ENCODE data around the gene BCAS1.

The BCAS1 gene

DNA sequence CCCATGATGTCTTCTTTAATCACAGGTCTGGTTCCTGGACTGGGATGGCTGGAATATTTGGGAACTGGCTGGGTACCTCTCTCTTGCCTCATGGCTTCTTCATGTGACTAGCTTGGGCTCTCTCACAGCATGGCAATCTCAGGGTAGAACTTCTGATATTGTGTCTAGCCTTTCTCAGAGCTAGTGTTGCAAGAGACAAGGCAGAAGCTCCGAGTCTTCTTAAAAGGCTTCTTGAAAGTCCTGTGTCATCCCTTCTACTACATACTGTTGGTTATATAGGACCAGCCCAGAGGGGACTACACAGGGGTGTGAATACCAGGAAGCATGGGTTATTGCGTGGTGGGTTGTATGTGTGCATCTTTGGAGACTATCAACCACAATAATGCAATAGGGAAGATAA, 23.3 kb downstream of the BCAS1 start:
- DNase-seq = no peak

GRCh38 chr20:54044156-54044555, 26.2 kb downstream of the BCAS1 start:
- no peak for DNase-seq

- no peak for DNase-seq
These were observed 27.1 kb downstream of the BCAS1 start for GRCh38 chr20:54043076-54043967.

DNA sequence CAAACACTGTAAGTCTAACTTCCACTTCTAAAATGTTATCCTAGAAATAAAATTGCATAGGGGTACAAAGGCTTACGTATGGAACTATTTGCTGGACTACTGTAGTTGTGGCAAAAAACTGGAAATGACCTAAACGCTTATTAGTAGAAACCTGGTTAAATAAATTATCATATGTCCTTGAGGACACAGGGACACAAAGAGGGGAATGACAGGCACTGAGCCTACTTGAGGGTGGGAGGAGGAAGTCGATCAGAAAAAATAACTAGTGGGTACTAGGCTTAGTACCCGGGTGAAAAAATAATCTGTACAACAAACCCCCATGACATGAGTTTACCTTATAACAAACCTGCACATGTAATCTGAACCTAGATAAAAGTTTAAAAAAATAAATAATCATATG, 28.4 kb downstream of the BCAS1 start:
- DNase-seq = no peak

- DNase-seq = no peak
These were observed 29.1 kb downstream of the BCAS1 start for GRCh38 chr20:54041336-54041735.

GRCh38 chr20:54040531-54040930, 29.9 kb downstream of the BCAS1 start:
- DNase-seq = no peak

GRCh38 chr20:54038961-54039360, 31.4 kb downstream of the BCAS1 start:
- DNase-seq = no peak

- no peak for DNase-seq
These were observed 32.9 kb downstream of the BCAS1 start for GRCh38 chr20:54037525-54037924.

DNA sequence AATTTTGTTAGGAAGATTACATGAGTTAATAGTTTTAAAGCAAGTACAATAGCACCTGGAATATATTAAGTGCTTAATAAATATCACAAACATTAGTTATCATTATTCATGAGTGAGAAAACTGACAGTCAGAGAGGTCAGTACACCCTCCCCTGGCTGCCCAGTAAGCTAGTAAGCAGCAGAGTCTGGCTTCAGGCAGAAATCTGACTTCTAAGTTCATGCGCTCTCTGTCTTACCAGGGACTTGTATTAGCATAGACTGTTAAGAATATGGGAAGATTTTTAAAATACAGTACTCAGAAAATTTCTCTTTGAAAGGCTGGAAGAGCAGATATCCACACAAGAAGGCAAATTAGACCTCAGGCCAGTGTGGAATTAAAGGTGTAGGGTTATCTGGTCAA, 40.8 kb downstream of the BCAS1 start:
- DNase-seq = no peak

GRCh38 chr20:54029176-54029575, 41.2 kb downstream of the BCAS1 start:
- DNase-seq = no peak

- DNase-seq = no peak
These were observed 42.0 kb downstream of the BCAS1 start for GRCh38 chr20:54028276-54029011.

- DNase-seq = no peak
These were observed 42.7 kb downstream of the BCAS1 start for GRCh38 chr20:54027704-54028103.

- DNase-seq = no peak
These were observed 43.9 kb downstream of the BCAS1 start for GRCh38 chr20:54026295-54027064.

DNA sequence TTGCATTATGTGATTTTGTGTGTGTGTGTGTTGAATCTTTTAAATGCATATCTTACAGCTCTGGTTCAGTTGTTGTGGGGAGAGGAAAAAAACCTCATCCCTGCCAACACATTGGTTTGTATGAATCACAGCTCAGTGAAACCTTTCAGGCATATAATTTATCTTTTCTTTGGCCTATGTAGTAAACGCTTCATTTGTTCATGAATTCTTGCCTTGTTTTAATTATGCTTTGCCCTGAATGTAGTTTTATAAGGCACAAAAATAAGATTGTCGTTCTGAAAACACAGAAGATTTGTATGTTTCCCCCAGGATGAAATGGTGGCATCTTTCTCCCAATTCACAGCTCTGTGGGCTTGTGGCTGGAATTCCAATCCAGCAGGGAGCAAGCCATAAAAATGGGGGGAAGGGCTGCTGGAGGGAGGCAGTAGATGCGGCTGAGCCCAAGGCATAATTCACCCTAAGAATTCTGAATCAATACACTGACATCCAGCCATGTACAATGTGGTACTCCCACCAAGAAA, 45.1 kb downstream of the BCAS1 start:
- DNase-seq = no peak

DNA sequence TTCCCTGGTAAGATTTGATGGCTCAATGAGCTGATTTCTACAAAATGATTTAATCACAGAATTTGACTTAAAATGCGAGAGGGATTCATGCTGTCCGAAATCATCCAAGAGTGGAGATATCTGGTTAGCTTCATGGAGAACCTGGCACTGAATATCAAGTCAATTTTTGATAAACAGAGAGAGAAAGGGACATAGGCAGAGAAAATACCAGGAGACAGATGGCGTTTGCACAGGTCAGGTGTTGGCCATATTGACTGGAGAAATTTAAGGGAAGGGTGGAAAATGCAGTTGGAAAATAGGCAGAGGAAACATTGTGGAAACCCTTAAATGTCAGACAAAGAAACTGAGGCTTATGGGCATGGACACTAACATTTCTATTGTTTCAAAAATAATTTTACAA, 47.0 kb downstream of the BCAS1 start:
- DNase-seq = no peak

- no peak for DNase-seq
These were observed 48.8 kb downstream of the BCAS1 start for GRCh38 chr20:54021446-54022235.

DNA sequence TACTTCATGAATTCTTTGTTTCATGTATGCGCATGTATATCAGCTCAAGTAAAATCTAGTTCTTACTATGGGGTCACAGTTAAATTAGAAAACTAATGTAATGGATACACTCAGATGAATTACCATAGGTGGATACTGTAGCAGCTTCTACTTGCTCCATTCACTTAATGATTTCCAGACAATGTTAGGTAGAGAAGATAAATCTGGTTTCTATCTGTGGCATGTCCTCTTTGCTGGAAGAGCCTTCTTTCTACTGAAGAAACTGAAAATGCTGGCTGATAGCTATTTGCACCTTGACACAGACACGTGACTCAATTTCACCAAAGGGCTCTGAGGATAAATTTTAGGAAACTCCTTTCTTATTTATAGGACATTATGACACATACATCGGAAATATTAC, 49.5 kb downstream of the BCAS1 start:
- DNase-seq = no peak

DNA sequence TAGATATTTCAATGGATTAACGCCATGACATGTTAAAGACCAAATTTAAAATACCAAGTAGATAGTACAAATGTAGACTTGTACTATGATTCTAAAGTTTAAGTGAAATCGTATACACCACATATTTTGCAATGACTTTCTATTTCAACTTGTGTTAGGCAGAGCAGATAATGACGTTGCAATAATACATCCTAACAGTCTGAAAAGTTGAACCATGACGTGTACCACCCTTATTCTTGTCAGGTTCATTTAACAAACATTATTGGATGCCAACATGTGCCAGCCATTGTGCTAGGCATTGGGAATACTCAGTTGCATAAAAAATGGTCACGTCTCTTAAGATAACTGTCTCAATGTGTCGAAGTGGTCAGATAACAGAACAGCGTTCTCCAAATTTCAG, 50.0 kb downstream of the BCAS1 start:
- no peak for DNase-seq

GRCh38 chr20:54019585-54019984, 50.8 kb downstream of the BCAS1 start:
- no peak for DNase-seq

GRCh38 chr20:54019127-54019526, 51.3 kb downstream of the BCAS1 start:
- no peak for DNase-seq

DNA sequence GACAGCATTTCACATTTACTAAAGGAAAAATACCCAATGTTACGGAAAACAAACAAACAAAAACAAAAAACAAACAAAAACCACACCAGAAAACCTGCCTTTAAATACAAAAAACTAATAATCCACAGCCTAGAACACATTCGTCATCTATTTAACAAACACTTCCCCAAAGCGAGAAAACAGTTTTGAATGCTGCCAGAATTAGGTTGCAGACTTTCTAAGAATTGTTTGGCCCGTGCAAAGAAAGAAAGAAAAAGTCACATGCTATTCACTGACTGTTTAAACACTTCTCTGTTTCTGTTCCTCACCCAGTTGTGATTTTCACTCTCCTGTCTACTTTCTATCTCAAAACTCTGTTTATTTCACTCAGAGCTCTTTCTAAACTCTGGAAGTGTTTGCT, 52.5 kb downstream of the BCAS1 start:
- no peak for DNase-seq

DNA sequence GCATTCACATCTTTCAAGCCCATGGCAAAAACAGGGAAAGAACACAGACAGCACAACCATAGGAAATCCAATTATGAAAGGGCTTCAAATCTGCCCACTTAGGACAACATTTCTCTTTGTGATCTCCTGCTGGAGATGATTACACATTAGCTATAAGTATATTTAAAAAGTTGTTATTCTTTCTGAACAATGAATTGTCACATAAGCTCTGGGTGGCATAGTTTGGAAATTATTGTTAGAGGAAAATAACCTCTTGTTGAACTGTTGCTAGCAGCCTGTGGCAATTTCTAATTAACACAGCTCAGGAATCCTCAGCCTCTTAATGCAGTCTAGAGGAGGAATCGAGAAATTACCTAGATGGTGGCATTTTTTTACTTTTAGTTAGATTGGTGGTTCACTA, 54.9 kb downstream of the BCAS1 start:
- DNase-seq = no peak

Data from stimulated activated CD4-positive, alpha-beta T cell treated with anti-CD3 and anti-CD28 coated beads, Interleukin-4, amount 100 ng/mL, for 24 hours (primary cell).